Erythroblast (primary cell): ENCODE results near the gene KLHL29.

Source experiments
- GATA1 ChIP-seq: IDR thresholded peaks from 2 replicates; pipeline ENCODE4 v1.6.1; 2011; ENCODE audit warnings: low read depth, mild to moderate bottlenecking, control low read depth, low read length, moderate library complexity
- POLR2A ChIP-seq: IDR thresholded peaks from 2 replicates; pipeline ENCODE4 v1.6.1; 2011; ENCODE audit warnings: mild to moderate bottlenecking, low read length

DNA sequence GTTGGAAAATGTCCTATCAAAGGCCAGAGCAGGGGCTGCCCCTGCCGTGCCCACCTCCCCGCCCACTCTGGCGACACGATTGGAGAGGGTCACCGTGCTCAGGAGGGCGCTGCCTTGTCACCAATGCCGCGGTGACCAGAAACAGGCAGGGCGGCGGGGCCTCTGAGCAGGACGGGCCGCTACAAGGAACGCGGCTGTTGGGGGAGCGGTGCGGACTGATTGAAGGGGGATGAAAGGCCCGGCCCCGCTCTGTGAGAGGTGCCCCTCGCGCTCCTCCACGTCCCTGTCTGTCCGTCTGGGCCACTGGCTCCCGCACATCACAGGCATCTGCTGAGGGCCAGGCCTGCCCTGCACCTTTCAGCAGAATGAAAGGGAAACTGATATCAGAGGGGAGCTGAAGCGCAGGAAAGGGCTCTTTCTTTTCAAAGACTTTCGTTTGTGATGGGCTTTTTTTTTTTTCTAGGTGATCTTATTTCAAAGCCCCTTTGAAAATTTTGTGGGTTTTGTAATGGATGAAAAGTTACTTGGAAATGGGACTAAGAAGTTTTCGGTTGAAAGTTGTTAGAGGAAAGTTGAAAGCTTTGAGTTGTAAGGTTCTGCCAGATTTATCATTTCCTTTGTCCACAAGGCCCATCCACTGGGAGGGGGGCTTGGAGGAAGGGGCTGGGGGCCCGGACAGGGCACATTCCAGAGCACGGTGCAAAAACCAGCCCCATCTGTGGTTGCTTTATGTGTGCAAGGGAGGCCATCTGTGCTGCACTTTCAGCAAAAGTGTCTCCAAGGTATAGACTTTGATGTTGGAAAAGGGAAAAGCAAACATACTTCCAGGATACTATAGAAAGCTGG, 244.2 kb downstream of the KLHL29 start:
- TF ChIP-seq GATA1 (no peak), POLR2A (no peak)
